HL-60 (cell line): ENCODE data around the gene ALDH1A2.

Experiments
- DNase-seq, 2 experiments: peaks; one replicate each; pipeline ENCODE4 v3.0.0-alpha.2; 2010 to 2020; ENCODE audit warnings: low read depth in 1 of 2, low spot score in 1 of 2
- H3K27ac ChIP-seq: fragments of 250-450 bp; sonication (Bioruptor Pico); replicated peaks from 2 replicates; pipeline ENCODE4 v1.5.1; 2020; ENCODE audit warnings: mild to moderate bottlenecking, moderate library complexity
- H3K27me3 ChIP-seq: fragments of 250-450 bp; sonication (Bioruptor Pico); 2 replicates; pipeline ENCODE4 v1.5.1; 2021; ENCODE audit warnings: mild to moderate bottlenecking, moderate library complexity; ENCODE audit not compliant: insufficient read depth, poor library complexity, severe bottlenecking
- H3K4me3 ChIP-seq: replicated peaks from 2 replicates; pipeline ENCODE4 v1.5.1; 2011; ENCODE audit warnings: mild to moderate bottlenecking, control low read depth, low read length; ENCODE audit not compliant: insufficient read depth
- CTCF ChIP-seq: IDR thresholded peaks from one replicate; pipeline ENCODE4 v1.5.1; 2011; ENCODE audit warnings: low read length, control low read depth, inconsistent platforms; ENCODE audit not compliant: insufficient read depth
- GABPA ChIP-seq: IDR thresholded peaks from 2 replicates; pipeline ENCODE4 v1.6.1; 2012; ENCODE audit warnings: low read depth
- POLR2AphosphoS5 ChIP-seq: IDR thresholded peaks from 2 replicates; pipeline ENCODE4 v1.6.1; 2012; ENCODE audit warnings: low read depth
- REST ChIP-seq: IDR thresholded peaks from 2 replicates; pipeline ENCODE4 v1.6.1; 2012; ENCODE audit warnings: low read depth; ENCODE audit not compliant: insufficient replicate concordance
- SPI1 ChIP-seq: IDR thresholded peaks from 2 replicates; pipeline ENCODE4 v1.6.1; 2012; ENCODE audit warnings: low read depth, mild to moderate bottlenecking, borderline replicate concordance

The ALDH1A2 gene

DNA sequence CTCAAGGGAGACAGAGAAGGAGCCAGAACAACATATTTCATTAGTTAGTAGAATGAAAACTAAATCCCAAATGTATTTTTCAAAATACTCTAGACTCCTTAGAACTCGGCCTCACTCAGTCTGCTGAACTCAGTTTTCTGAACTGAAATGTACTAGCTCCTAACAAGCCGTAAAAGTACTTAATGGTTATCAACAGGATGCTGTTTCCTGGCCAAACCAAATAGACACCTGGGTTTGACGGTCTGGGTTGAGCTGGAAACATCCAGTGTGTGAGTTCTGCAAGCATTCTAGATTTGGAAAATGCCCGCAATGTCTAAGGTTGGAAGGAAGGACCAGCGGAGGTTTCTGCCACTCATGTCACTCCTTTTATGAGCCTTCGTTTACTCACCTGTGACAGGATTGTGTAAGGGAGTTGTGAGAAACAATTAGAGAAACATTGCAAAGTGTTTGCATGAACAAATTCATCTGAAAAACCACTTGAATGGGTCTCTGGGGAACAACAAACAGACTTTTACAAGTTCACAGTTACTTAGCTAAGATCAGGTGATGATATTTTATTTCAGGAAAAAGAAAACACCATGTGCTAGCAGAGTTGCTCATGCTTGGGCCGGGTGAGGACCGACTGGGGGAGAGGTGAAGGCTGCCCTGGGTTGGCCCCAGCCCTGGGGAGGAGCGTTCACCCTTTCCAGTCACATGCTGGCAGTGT lies 151.0 kb downstream of the ALDH1A2 start:
- TF ChIP-seq POLR2AphosphoS5 (no peak), SPI1 (no peak), CTCF (no peak), REST (no peak)
- no peak overlapping the region for H3K27ac ChIP-seq
- H3K4me3 ChIP-seq: no peak overlapping the region
- no peak for DNase-seq
- H3K27me3 ChIP-seq: peaks cover 2% of the 10 kb centered on the region

DNA sequence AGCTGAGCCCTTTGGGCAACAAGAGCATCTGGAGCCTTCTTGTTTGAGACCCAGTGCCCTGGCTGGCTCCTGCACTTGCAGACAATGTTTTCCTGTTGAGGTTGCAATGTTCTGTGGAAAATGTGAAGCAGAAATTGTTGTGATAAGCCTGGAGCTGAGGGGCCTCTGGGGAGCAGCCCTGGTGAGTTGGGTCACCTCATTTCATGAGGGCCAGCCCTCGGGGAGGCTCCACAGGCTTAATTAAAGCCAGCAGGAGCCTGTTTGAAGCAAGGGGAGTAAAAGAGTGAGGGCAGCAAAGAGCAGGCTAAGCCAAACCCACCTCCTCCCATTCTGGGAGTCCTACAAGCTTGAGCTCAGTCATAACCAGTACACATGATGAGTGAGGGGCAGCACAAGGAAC lies 154.3 kb downstream of the ALDH1A2 start:
- no peak overlapping the region for H3K4me3 ChIP-seq

More for the DNA sequence above, 154.3 kb downstream of the ALDH1A2 start:
- TF ChIP-seq POLR2AphosphoS5 (no peak), REST (no peak), GABPA (no peak), SPI1 (no peak), CTCF (no peak)
- peaks cover 2% of the 10 kb centered on the region for H3K27me3 ChIP-seq
- DNase-seq: no peak
- H3K27ac ChIP-seq: no peak overlapping the region
